ENCODE measurements around the gene SLC25A45. TPM values are rescaled to one million over a fixed set of nuclear protein-coding genes. Genes with fewer than 3 reads are reported as not detected.

SLC25A45 gene
- total RNA-seq, 1 experiment from 2014 or later: 1.1 TPM

DNA sequence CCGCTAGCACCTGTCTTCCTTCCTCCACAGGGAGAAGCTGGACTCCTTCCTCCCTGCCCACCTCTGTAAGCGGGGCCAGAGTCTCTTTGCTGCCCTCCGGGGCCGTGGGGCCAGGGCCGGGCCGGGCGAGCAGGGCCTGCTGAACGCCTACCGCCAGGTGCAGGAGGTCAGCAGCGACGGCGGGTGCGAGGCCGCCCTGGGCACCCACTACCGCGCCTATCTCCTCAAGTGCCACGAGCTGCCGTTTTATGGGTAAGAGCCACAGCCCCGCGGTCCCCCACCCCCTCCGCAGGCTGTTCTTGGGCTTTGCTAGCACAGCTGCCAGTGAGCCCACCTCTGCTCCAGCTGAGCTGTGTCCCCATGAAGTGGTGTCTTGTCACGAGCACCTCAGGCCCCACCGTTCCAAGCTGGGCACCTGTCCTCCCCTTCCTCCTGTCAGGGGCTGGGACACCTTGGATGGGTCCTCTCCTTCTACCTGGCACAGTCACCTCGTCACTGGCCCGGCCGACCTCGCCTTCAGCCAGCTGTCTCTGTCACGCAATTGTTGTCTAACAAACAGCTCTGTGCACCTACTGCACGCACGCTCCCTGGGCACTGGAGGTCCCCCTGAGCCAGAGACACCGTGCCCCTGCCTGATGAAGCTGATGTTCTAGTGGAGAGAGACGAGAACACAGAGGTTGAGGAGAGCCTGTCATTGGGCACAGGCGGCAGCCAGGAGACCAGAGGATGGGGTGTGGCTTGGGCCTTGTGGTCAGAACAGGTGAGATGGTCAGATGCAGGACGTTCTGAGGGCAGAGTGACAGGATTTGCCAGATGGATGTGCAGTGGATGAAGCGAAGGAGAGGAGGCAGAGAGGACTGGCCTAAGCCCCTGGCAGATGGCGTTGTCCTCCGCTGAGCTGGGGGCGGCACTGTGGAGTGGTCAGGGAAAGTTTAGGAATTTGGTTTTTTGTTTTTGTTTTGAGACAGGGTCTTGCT, 14.6 kb upstream of the SLC25A45 start:
- no peak overlapping the region for H2BK12ac ChIP-seq (ENCODE audit: insufficient read length, low read depth, low read length)
- no peak overlapping the region for H3T11ph ChIP-seq (ENCODE audit: low read length)
- H2AK5ac ChIP-seq (ENCODE audit: insufficient read length, low read length): no peak overlapping the region
- H4K91ac ChIP-seq (ENCODE audit: insufficient read length, low read depth, low read length): no peak overlapping the region
- no peaks in the 10 kb centered on the region for H3K79me1 ChIP-seq (ENCODE audit: insufficient read depth, low read depth, low read length, poor library complexity, severe bottlenecking)
- H3K27me3 ChIP-seq (ENCODE audit: insufficient read depth, low read length): no peaks in the 10 kb centered on the region
- H3K4ac ChIP-seq (ENCODE audit: low read depth, low read length): no peak overlapping the region
- H4K8ac ChIP-seq (replicated peaks; ENCODE audit: insufficient read length, low read depth, low read length): no peak overlapping the region
- no peak overlapping the region for H3K4me2 ChIP-seq (ENCODE audit: insufficient read depth, insufficient read length, low read length)
- H3K9ac ChIP-seq (ENCODE audit: extremely low read depth, insufficient read length, low read length): no peak overlapping the region
- no peak overlapping the region for H3K4me3 Mint-ChIP-seq
- no peak overlapping the region for H3K18ac ChIP-seq (ENCODE audit: insufficient read length, low read depth, low read length)
- no peaks in the 10 kb centered on the region for H3K23me2 ChIP-seq (ENCODE audit: insufficient read length, low read depth, low read length, poor library complexity, severe bottlenecking)
- peaks cover 2% of the 10 kb centered on the region for H4K20me1 ChIP-seq (ENCODE audit: control insufficient read depth, insufficient read depth, insufficient read length)
- no peak overlapping the region for H3K23ac ChIP-seq (ENCODE audit: insufficient read length, low read depth, low read length)
- H2BK120ac ChIP-seq (ENCODE audit: low read depth, low read length, poor library complexity, severe bottlenecking): no peak overlapping the region
- WGBS (ENCODE audit: extremely low coverage, insufficient read length, low lambda C conversion rate): no CpG with 5 or more reads among the region's 38 CpGs
- no peak overlapping the region for H2BK5ac ChIP-seq (ENCODE audit: insufficient read length, low read length)
- no peak overlapping the region for H2BK20ac ChIP-seq (ENCODE audit: low read depth, low read length, poor library complexity, severe bottlenecking)
- peak overlapping the region in 2 of 3 experiments; percentile 7 to 69; a peak in 2 of 7 replicates for H3K27ac Mint-ChIP-seq
- no peak overlapping the region for H2AFZ ChIP-seq (ENCODE audit: low read length)
- H3K36me3 Mint-ChIP-seq (ENCODE audit: insufficient read depth in 1 of 3, low read depth in 3 of 3): peaks cover 3 to 33% (median 22%) of the 10 kb centered on the region in 3 experiments; a peak in 6 of 7 replicates
- no peaks in the 10 kb centered on the region for H3K9me3 Mint-ChIP-seq
- no peak overlapping the region for H4K5ac ChIP-seq (ENCODE audit: insufficient read length, low read depth, low read length)
- no peaks in the 10 kb centered on the region for H3K4me1 ChIP-seq (ENCODE audit: insufficient read depth, low read length)
- no peak overlapping the region for H3K56ac ChIP-seq (ENCODE audit: insufficient read length, low read depth, low read length)
- H3K9me3 ChIP-seq (ENCODE audit: control insufficient read depth, low read depth, low read length): no peaks in the 10 kb centered on the region
- H3K27me3 Mint-ChIP-seq (ENCODE audit: low read depth): no peaks in the 10 kb centered on the region
- TF ChIP-seq, protein P1, sequence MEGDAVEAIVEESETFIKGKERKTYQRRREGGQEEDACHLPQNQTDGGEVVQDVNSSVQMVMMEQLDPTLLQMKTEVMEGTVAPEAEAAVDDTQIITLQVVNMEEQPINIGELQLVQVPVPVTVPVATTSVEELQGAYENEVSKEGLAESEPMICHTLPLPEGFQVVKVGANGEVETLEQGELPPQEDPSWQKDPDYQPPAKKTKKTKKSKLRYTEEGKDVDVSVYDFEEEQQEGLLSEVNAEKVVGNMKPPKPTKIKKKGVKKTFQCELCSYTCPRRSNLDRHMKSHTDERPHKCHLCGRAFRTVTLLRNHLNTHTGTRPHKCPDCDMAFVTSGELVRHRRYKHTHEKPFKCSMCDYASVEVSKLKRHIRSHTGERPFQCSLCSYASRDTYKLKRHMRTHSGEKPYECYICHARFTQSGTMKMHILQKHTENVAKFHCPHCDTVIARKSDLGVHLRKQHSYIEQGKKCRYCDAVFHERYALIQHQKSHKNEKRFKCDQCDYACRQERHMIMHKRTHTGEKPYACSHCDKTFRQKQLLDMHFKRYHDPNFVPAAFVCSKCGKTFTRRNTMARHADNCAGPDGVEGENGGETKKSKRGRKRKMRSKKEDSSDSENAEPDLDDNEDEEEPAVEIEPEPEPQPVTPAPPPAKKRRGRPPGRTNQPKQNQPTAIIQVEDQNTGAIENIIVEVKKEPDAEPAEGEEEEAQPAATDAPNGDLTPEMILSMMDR (conservative IDR thresholded peaks at IDR 0.05): no peak
- no peak overlapping the region for H2BK15ac ChIP-seq (ENCODE audit: low read depth, low read length)
- no peak overlapping the region for H3K14ac ChIP-seq (ENCODE audit: insufficient read depth, low read length)
- H3K4me1 Mint-ChIP-seq: peaks cover 0 to 16% of the 10 kb centered on the region in 2 experiments; a peak in 3 of 4 replicates
- DNase-seq: no peak
- H3K79me2 ChIP-seq (ENCODE audit: insufficient read depth, low read length): no peaks in the 10 kb centered on the region
- H3K27ac ChIP-seq (ENCODE audit: insufficient read length, low read depth, low read length): no peak overlapping the region

All from H9 (cell line).